Activated CD4-positive, alpha-beta memory T cell treated with anti-CD3 and anti-CD28 coated beads, Interleukin-2, amount 10 ng/mL, durations not matched to agents 7 days and 5 days (primary cell): Measurements from ENCODE around the gene AKR1E2. TPM values are rescaled to one million over a fixed set of nuclear protein-coding genes. Genes with fewer than 3 reads are reported as not detected.

Source experiments
- CTCF ChIA-PET: fragments of 350-600 bp; sonication (Branson Sonifier 250); formaldehyde crosslinking; loops from one replicate; lab custom pipeline; 2021; ENCODE audit warnings: antibody characterized with exemption, inconsistent platforms; lab: Charles Lee
- POLR2A ChIA-PET: fragments of 350-600 bp; sonication (Branson Sonifier 250); formaldehyde crosslinking; loops from one replicate; lab custom pipeline; 2021; ENCODE audit warnings: antibody characterized with exemption; lab: Charles Lee
- DNase-seq: peaks from one replicate; pipeline ENCODE4 v3.0.0-alpha.2; 2020
- H3K27ac Mint-ChIP-seq: one replicate; pipeline ENCODE4 v1.8.0; 2021; ENCODE audit warnings: mild to moderate bottlenecking, mixed read lengths
- H3K27me3 Mint-ChIP-seq: one replicate; pipeline ENCODE4 v1.8.0; 2021; ENCODE audit warnings: mixed read lengths
- H3K36me3 Mint-ChIP-seq: one replicate; pipeline ENCODE4 v1.8.0; 2021; ENCODE audit warnings: low read depth, mixed read lengths
- H3K4me1 Mint-ChIP-seq: one replicate; pipeline ENCODE4 v1.8.0; 2021; ENCODE audit warnings: mixed read lengths
- H3K4me3 Mint-ChIP-seq: one replicate; pipeline ENCODE4 v1.8.0; 2021; ENCODE audit warnings: mild to moderate bottlenecking, mixed read lengths
- H3K9me3 Mint-ChIP-seq: one replicate; pipeline ENCODE4 v1.8.0; 2021; ENCODE audit warnings: mixed read lengths
- total RNA-seq, 2 experiments: library from RNA; stranded (reverse); gene quantifications; one replicate each; pipeline ENCODE4 v1.2.3, GENCODE V29; 2021

The AKR1E2 gene
- 1 to 10 TPM; 4.0 to 4.8 TPM for total RNA-seq

DNA sequence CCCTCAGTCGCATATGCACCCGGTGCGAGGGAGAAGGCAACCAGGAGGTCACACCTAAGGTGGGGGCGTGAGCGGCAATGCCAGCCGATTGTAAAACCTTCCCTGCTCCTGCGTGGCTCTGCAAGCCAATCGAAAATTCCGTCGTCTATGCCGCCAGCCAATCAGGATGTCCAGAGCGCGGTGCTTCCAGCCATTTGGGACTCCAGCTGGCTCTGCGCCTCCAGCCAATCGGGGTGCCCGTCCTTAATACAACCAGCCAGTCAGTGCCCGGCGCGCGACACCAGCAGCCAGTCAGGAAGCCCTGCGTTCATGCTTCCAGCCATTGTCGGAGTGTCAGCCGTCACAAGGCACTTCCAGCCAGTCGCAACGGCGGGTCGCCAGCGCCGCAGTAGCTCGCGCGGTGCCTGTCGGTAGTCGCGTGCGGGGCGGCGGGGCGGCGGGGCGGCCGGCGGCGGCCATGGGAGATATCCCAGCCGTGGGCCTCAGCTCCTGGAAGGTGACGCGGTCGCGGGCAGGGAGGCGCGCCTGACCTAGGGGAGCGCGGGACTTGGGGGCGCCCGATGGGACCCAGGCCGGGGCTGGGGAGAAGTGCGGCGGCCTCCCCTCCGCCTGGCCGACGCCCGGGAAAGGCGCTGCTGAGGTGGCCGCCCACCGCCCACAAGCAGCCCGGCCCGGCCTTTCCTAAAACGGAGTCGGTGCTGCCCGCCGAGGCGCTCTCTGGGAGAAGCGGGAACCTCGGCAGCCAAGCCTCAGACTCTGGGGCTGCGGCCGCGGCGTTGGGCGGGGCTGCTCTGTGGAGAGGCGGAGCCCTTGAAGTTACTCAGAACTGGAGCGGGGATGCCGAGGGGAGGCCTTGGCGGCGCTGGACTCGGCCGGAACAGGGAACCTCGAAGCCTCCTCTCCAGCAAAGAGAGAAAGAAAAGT lies at the start of gene AKR1E2:
AKR1E2 (plus strand) TSS at position 340 of the 924 bp plus-strand sequence; CDS start at position 458, 118 bp downstream.
- peak; percentile 84 for DNase-seq
- Mint-ChIP-seq H3K36me3 (peaks cover 2% of the 10 kb centered on the region), H3K4me3 (peak within 1 kb of the TSS; percentile 70), H3K9me3 (no peaks in the 10 kb centered on the region), H3K27me3 (peaks cover 44% of the 10 kb centered on the region), H3K27ac (peak within 1 kb of the TSS; percentile 43), H3K4me1 (peaks cover 16% of the 10 kb centered on the region)
- ChIA-PET POLR2A (interaction anchor here (0.5 to 2.5 kb wide), 3 partner anchors 11 to 1657 kb away, joined by 4 to 17 read pairs (median 5); no protein-coding TSS in a partner anchor), CTCF (interaction anchor here (0.9 to 5.4 kb wide), 6 partner anchors 8 to 476 kb away, joined by 3 to 37 read pairs (median 6); no protein-coding TSS in a partner anchor)

DNA sequence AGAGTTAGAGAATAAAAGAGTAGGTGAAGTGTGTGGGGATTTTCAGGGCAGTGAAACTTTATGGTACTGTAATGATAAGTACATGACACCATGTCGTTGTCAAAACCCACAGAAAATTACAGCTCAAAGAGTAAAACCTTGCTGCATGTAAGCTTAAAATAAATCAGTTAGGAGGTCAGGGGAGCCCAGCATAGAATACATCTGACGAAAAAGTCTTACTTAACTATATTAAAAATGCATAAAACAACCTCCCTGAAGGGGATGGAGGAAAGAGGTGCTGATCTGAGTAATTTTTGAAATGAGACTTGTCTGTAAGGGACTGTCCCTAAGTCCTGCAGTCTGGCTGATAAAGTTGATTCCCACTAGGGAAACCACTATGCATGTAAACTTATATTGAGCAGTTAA lies 49.8 kb upstream of the AKR1E2 start:
- ChIA-PET CTCF (no interaction called here), POLR2A (interaction anchor here (0.6 kb wide), 1 partner anchor 902 kb away, joined by 3 read pairs; no protein-coding TSS in a partner anchor)
- no peaks in the 10 kb centered on the region for H3K36me3 Mint-ChIP-seq
- no peak overlapping the region for H3K27ac Mint-ChIP-seq
- H3K4me1 Mint-ChIP-seq = peaks cover 7% of the 10 kb centered on the region
- H3K4me3 Mint-ChIP-seq = no peak overlapping the region
- H3K27me3 Mint-ChIP-seq = peaks cover 18% of the 10 kb centered on the region
- no peak for DNase-seq
- H3K9me3 Mint-ChIP-seq = no peaks in the 10 kb centered on the region

DNA sequence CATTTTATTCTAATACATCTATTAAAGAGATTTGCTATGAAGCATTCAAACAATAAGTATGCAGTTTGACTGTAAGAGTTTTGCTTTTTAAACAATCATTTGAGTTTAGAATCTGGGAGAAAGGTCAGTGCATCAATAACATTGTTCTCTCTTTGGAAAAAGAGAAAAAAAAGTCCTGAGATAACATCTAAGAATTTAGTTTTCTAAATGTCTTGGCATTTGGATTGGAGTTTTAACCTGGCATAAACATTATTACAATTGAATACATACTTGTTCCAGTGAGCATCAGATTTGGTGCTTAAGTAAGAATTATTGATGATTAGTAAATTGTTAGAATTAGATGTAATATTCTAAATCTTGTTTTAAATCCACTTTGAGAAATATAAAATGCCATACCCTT lies 47.2 kb upstream of the AKR1E2 start:
- ChIA-PET CTCF (no interaction called here), POLR2A (no interaction called here)
- Mint-ChIP-seq H3K27me3 (peaks cover 11% of the 10 kb centered on the region), H3K4me3 (no peak overlapping the region), H3K27ac (no peak overlapping the region), H3K36me3 (no peaks in the 10 kb centered on the region), H3K9me3 (no peaks in the 10 kb centered on the region), H3K4me1 (peaks cover 7% of the 10 kb centered on the region)
- DNase-seq = no peak

DNA sequence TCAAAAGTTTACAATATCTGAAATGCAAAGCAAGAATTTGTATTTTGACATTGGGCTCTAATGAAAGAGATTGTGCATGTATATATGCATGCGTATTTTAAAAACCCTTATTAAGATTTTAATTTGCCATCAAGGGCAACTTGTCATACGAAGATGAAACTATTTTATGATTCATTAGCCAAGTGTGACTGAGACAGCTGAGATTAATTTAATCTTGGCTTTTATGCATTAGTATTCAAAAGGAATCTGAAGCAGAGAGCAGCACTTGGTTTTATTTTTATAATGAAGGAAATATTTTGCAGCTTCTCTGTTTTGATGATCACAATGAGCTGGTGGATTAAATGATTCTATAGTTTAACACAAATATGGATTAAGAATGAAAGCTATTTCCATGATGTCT lies 45.9 kb upstream of the AKR1E2 start:
- Mint-ChIP-seq H3K36me3 (no peaks in the 10 kb centered on the region), H3K4me1 (peaks cover 7% of the 10 kb centered on the region), H3K9me3 (no peaks in the 10 kb centered on the region), H3K4me3 (no peak overlapping the region), H3K27me3 (peaks cover 11% of the 10 kb centered on the region), H3K27ac (no peak overlapping the region)
- CTCF ChIA-PET = interaction anchor here (1.0 kb wide), 1 partner anchor 9 kb away, joined by 3 read pairs; no protein-coding TSS in a partner anchor
- no peak for DNase-seq
- POLR2A ChIA-PET = no interaction called here

GRCh38 chr10:4780782-4781181 lies 45.2 kb upstream of the AKR1E2 start:
- no peak overlapping the region for H3K4me3 Mint-ChIP-seq
- ChIA-PET CTCF (interaction anchor here (1.0 to 1.8 kb wide), 2 partner anchors 10 to 34 kb away, joined by 3 to 6 read pairs; no protein-coding TSS in a partner anchor), POLR2A (no interaction called here)
- H3K36me3 Mint-ChIP-seq = no peaks in the 10 kb centered on the region
- no peaks in the 10 kb centered on the region for H3K9me3 Mint-ChIP-seq
- H3K27ac Mint-ChIP-seq = no peak overlapping the region
- peaks cover 13% of the 10 kb centered on the region for H3K27me3 Mint-ChIP-seq
- DNase-seq = no peak
- peaks cover 7% of the 10 kb centered on the region for H3K4me1 Mint-ChIP-seq

- no peak for DNase-seq
- no peaks in the 10 kb centered on the region for H3K4me1 Mint-ChIP-seq
- peaks cover 19% of the 10 kb centered on the region for H3K27me3 Mint-ChIP-seq
- no peak overlapping the region for H3K4me3 Mint-ChIP-seq
- POLR2A ChIA-PET = no interaction called here
- H3K36me3 Mint-ChIP-seq = no peaks in the 10 kb centered on the region
- no peak overlapping the region for H3K27ac Mint-ChIP-seq
- CTCF ChIA-PET = interaction anchor here (1.8 kb wide), 1 partner anchor 33 kb away, joined by 6 read pairs; no protein-coding TSS in a partner anchor
- no peaks in the 10 kb centered on the region for H3K9me3 Mint-ChIP-seq
Observed at GRCh38 chr10:4781955-4782354, 44.1 kb upstream of the AKR1E2 start.

GRCh38 chr10:4784667-4785333 lies 41.2 kb upstream of the AKR1E2 start:
- DNase-seq = no peak
- CTCF ChIA-PET = no interaction called here
- no peak overlapping the region for H3K27ac Mint-ChIP-seq
- H3K9me3 Mint-ChIP-seq = no peaks in the 10 kb centered on the region
- H3K36me3 Mint-ChIP-seq = no peaks in the 10 kb centered on the region
- H3K4me1 Mint-ChIP-seq = no peaks in the 10 kb centered on the region
- no peak overlapping the region for H3K4me3 Mint-ChIP-seq
- H3K27me3 Mint-ChIP-seq = peaks cover 19% of the 10 kb centered on the region
- POLR2A ChIA-PET = no interaction called here

- POLR2A ChIA-PET = no interaction called here
Observed at GRCh38 chr10:4786043-4786839, 39.8 kb upstream of the AKR1E2 start.

GRCh38 chr10:4790045-4790444 lies 36.0 kb upstream of the AKR1E2 start:
- ChIA-PET POLR2A (no interaction called here), CTCF (no interaction called here)
- Mint-ChIP-seq H3K9me3 (no peaks in the 10 kb centered on the region), H3K4me1 (no peaks in the 10 kb centered on the region), H3K36me3 (no peaks in the 10 kb centered on the region), H3K4me3 (no peak overlapping the region), H3K27ac (no peak overlapping the region), H3K27me3 (peaks cover 21% of the 10 kb centered on the region)
- DNase-seq = no peak

More at GRCh38 chr10:4786043-4786839, 39.8 kb upstream of the AKR1E2 start:
- Mint-ChIP-seq H3K27me3 (peaks cover 19% of the 10 kb centered on the region), H3K36me3 (no peaks in the 10 kb centered on the region), H3K4me1 (no peaks in the 10 kb centered on the region), H3K27ac (no peak overlapping the region), H3K9me3 (no peaks in the 10 kb centered on the region), H3K4me3 (no peak overlapping the region)
- DNase-seq = no peak
- CTCF ChIA-PET = no interaction called here

- CTCF ChIA-PET = no interaction called here
- Mint-ChIP-seq H3K36me3 (no peaks in the 10 kb centered on the region), H3K4me1 (no peaks in the 10 kb centered on the region), H3K27me3 (peaks cover 24% of the 10 kb centered on the region), H3K4me3 (no peak overlapping the region), H3K9me3 (no peaks in the 10 kb centered on the region), H3K27ac (no peak overlapping the region)
- DNase-seq = no peak
- POLR2A ChIA-PET = no interaction called here
Observed at GRCh38 chr10:4790922-4791321, 35.1 kb upstream of the AKR1E2 start.

DNA sequence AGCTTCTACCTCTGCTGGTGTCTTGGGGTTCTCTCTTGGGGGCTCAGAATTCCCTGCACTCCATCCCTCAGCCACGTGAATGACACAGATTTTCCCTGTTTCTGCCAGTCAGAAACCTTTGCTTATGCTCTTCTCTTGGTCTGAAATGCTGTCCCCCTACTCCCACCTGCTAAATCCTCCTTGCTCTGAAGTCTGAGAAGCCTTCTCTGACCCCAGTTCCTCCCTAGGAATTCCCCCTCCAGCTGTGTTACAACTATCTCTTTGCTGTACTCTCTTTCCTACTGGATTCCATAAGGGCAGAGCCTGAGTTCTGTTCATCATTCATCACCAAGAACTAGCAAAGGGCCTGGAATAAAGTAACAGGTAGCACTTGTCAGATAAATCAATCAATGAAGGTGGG lies 33.6 kb upstream of the AKR1E2 start:
- H3K36me3 Mint-ChIP-seq = no peaks in the 10 kb centered on the region
- CTCF ChIA-PET = no interaction called here
- no peak for DNase-seq
- no peak overlapping the region for H3K27ac Mint-ChIP-seq
- peaks cover 25% of the 10 kb centered on the region for H3K27me3 Mint-ChIP-seq
- POLR2A ChIA-PET = no interaction called here
- no peaks in the 10 kb centered on the region for H3K9me3 Mint-ChIP-seq
- no peak overlapping the region for H3K4me3 Mint-ChIP-seq
- no peaks in the 10 kb centered on the region for H3K4me1 Mint-ChIP-seq

GRCh38 chr10:4801405-4801804 lies 24.6 kb upstream of the AKR1E2 start:
- Mint-ChIP-seq H3K27me3 (peaks cover 15% of the 10 kb centered on the region), H3K27ac (no peak overlapping the region), H3K4me1 (no peaks in the 10 kb centered on the region), H3K36me3 (no peaks in the 10 kb centered on the region), H3K9me3 (no peaks in the 10 kb centered on the region), H3K4me3 (no peak overlapping the region)
- ChIA-PET POLR2A (no interaction called here), CTCF (no interaction called here)
- DNase-seq = no peak
